WTC11 (cell line): ENCODE measurements around the gene CDK3. TPM values are rescaled to one million over a fixed set of nuclear protein-coding genes. Genes with fewer than 3 reads are reported as not detected.

Source experiments
- ATAC-seq: fragments of 200-7000 bp; cut with Tn5 transposase; 2 replicates; pipeline ENCODE4 v1.10.0; 2021; ENCODE audit warnings: mild to moderate bottlenecking, moderate library complexity
- CTCF ChIA-PET: fragments of 300-600 bp; sonication (Branson Sonifier 250); formaldehyde crosslinking; loops from one replicate; lab custom pipeline; 2021; ENCODE audit warnings: antibody characterized with exemption; lab: Charles Lee
- POLR2A ChIA-PET: fragments of 350-600 bp; sonication (Branson Sonifier 250); formaldehyde crosslinking; loops from one replicate; lab custom pipeline; 2021; ENCODE audit warnings: antibody characterized with exemption; lab: Charles Lee
- DNase-seq: peaks from one replicate; pipeline ENCODE4 v3.0.0; 2021; ENCODE audit warnings: low spot score
- H3K27ac Mint-ChIP-seq: 2 replicates; pipeline ENCODE4 v1.8.0; 2021; ENCODE audit warnings: mixed read lengths
- H3K27me3 Mint-ChIP-seq: 2 replicates; pipeline ENCODE4 v1.8.0; 2021; ENCODE audit warnings: low read depth, mild to moderate bottlenecking, moderate library complexity, mixed read lengths
- H3K36me3 Mint-ChIP-seq: 2 replicates; pipeline ENCODE4 v1.8.0; 2021; ENCODE audit warnings: mixed read lengths
- H3K4me1 Mint-ChIP-seq: 2 replicates; pipeline ENCODE4 v1.8.0; 2022; ENCODE audit warnings: mixed read lengths
- H3K4me3 Mint-ChIP-seq: 2 replicates; pipeline ENCODE4 v1.8.0; 2021; ENCODE audit warnings: mild to moderate bottlenecking, moderate library complexity, mixed read lengths
- H3K9me3 Mint-ChIP-seq: 2 replicates; pipeline ENCODE4 v1.8.0; 2021; ENCODE audit warnings: mixed read lengths
- ATF1 ChIP-seq: sonication (generic); formaldehyde crosslinking; IDR thresholded peaks from 2 replicates; pipeline ENCODE4 v1.8.1; 2023; ENCODE audit warnings: mild to moderate bottlenecking, moderate library complexity, missing genetic modification reagents
- CREM ChIP-seq: sonication (generic); formaldehyde crosslinking; IDR thresholded peaks from 2 replicates; pipeline ENCODE4 v1.8.1; 2022; ENCODE audit warnings: mild to moderate bottlenecking, missing genetic modification reagents, moderate library complexity
- ESRRA ChIP-seq: sonication (generic); formaldehyde crosslinking; IDR thresholded peaks from 2 replicates; pipeline ENCODE4 v1.8.1; 2022; ENCODE audit warnings: mild to moderate bottlenecking, missing genetic modification reagents, borderline replicate concordance
- ETV6 ChIP-seq: sonication (generic); formaldehyde crosslinking; IDR thresholded peaks from 2 replicates; pipeline ENCODE4 v1.8.1; 2022; ENCODE audit warnings: mild to moderate bottlenecking, missing genetic modification reagents
- FOXK1 ChIP-seq: sonication (generic); formaldehyde crosslinking; IDR thresholded peaks from 2 replicates; pipeline ENCODE4 v1.8.0; 2022; ENCODE audit warnings: mild to moderate bottlenecking, moderate library complexity, missing genetic modification reagents
- GABPB1 ChIP-seq: sonication (generic); formaldehyde crosslinking; IDR thresholded peaks from 2 replicates; pipeline ENCODE4 v1.8.1; 2023; ENCODE audit warnings: mild to moderate bottlenecking, missing genetic modification reagents
- NR1H2 ChIP-seq: sonication (generic); formaldehyde crosslinking; IDR thresholded peaks from 2 replicates; pipeline ENCODE4 v1.9.0; 2021; ENCODE audit warnings: mild to moderate bottlenecking, moderate library complexity, missing genetic modification reagents
- SP1 ChIP-seq: sonication (generic); formaldehyde crosslinking; conservative IDR thresholded peaks from 2 replicates; pipeline ENCODE4 v1.8.1; 2022; ENCODE audit warnings: missing genetic modification reagents
- ZNF232 ChIP-seq: sonication (generic); formaldehyde crosslinking; IDR thresholded peaks from 2 replicates; pipeline ENCODE4 v1.8.0; 2022; ENCODE audit warnings: mild to moderate bottlenecking, missing genetic modification reagents
- total RNA-seq: library from RNA; stranded (reverse); gene quantifications from 3 replicates; pipeline ENCODE4 v1.2.3, GENCODE V29; 2021
- TF ChIP-seq, protein P1 (sequence below): fragments of 250-450 bp; sonication (Bioruptor Pico); IDR thresholded peaks from 2 replicates; pipeline ENCODE4 v1.9.0; 2021; ENCODE audit warnings: mild to moderate bottlenecking, borderline replicate concordance
- TF ChIP-seq, protein P2 (sequence below): sonication (generic); formaldehyde crosslinking; IDR thresholded peaks from 2 replicates; pipeline ENCODE4 v1.8.0; 2022; ENCODE audit warnings: mild to moderate bottlenecking, missing genetic modification reagents
- TF ChIP-seq, protein P3 (sequence below): sonication (generic); formaldehyde crosslinking; IDR thresholded peaks from 2 replicates; pipeline ENCODE4 v1.8.0; 2022; ENCODE audit warnings: mild to moderate bottlenecking, missing genetic modification reagents
- TF ChIP-seq, protein P4 (sequence below): sonication (generic); formaldehyde crosslinking; IDR thresholded peaks from 2 replicates; pipeline ENCODE4 v1.8.1; 2023; ENCODE audit warnings: mild to moderate bottlenecking, moderate library complexity, missing genetic modification reagents
- TF ChIP-seq, protein P5 (sequence below): fragments of 250-450 bp; sonication (Bioruptor Pico); IDR thresholded peaks from 2 replicates; pipeline ENCODE4 v1.9.0; 2021; ENCODE audit warnings: moderate library complexity, mild to moderate bottlenecking, inconsistent platforms, borderline replicate concordance
- TF ChIP-seq, protein P6 (sequence below): sonication (generic); formaldehyde crosslinking; IDR thresholded peaks from 2 replicates; pipeline ENCODE4 v1.8.1; 2022; ENCODE audit warnings: mild to moderate bottlenecking, moderate library complexity, missing genetic modification reagents
- TF ChIP-seq, protein P7 (sequence below): sonication (generic); formaldehyde crosslinking; IDR thresholded peaks from 2 replicates; pipeline ENCODE4 v1.8.1; 2023; ENCODE audit warnings: mild to moderate bottlenecking, missing genetic modification reagents, moderate library complexity
- TF ChIP-seq, protein P8 (sequence below): fragments of 250-450 bp; sonication (Bioruptor Pico); IDR thresholded peaks from 2 replicates; pipeline ENCODE4 v1.8.0; 2021; ENCODE audit warnings: mild to moderate bottlenecking
- TF ChIP-seq, protein P9 (sequence below): sonication (generic); formaldehyde crosslinking; IDR thresholded peaks from 2 replicates; pipeline ENCODE4 v1.8.1; 2022; ENCODE audit warnings: mild to moderate bottlenecking, missing genetic modification reagents, moderate library complexity, borderline replicate concordance

The CDK3 gene
- total RNA-seq, 1 experiment from 2014 or later: 9.5 TPM

DNA sequence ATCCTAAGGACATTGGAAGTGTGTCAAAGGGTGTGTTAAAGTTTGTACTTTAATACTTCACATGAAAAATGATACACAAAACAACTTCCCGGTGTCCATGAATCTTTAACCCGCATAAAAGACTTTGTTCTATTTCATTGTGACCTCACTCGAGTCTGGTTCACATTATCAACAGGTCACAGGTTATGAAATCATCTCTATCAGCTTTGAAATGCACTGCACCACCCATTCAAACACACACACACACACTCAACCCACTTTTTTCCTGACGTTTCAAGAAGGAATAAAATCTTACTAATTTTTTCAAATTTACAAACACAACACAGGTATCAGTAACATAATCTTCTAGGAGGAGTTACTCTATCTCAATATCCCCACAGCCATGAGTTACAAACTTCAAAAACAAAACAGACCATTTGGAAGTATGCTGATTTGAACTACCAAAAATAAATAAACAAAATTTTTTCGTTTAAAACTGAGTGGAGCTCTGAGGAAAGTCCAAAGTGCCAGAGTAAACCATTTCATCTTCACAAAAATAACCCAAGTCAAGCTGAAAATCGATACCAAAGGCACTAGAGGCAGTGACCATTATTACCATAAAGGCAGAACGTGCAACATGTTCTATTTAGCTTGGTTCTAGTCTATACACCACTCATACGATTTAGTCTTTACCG is 24.3 kb upstream of the CDK3 start:
- DNase-seq (no peak), ATAC-seq (no peak)
- H3K27ac Mint-ChIP-seq: peak overlapping the region; percentile 28; the same call in 1 of the 2 replicates
- TF ChIP-seq, protein P1, sequence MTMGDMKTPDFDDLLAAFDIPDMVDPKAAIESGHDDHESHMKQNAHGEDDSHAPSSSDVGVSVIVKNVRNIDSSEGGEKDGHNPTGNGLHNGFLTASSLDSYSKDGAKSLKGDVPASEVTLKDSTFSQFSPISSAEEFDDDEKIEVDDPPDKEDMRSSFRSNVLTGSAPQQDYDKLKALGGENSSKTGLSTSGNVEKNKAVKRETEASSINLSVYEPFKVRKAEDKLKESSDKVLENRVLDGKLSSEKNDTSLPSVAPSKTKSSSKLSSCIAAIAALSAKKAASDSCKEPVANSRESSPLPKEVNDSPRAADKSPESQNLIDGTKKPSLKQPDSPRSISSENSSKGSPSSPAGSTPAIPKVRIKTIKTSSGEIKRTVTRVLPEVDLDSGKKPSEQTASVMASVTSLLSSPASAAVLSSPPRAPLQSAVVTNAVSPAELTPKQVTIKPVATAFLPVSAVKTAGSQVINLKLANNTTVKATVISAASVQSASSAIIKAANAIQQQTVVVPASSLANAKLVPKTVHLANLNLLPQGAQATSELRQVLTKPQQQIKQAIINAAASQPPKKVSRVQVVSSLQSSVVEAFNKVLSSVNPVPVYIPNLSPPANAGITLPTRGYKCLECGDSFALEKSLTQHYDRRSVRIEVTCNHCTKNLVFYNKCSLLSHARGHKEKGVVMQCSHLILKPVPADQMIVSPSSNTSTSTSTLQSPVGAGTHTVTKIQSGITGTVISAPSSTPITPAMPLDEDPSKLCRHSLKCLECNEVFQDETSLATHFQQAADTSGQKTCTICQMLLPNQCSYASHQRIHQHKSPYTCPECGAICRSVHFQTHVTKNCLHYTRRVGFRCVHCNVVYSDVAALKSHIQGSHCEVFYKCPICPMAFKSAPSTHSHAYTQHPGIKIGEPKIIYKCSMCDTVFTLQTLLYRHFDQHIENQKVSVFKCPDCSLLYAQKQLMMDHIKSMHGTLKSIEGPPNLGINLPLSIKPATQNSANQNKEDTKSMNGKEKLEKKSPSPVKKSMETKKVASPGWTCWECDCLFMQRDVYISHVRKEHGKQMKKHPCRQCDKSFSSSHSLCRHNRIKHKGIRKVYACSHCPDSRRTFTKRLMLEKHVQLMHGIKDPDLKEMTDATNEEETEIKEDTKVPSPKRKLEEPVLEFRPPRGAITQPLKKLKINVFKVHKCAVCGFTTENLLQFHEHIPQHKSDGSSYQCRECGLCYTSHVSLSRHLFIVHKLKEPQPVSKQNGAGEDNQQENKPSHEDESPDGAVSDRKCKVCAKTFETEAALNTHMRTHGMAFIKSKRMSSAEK: no peak
- no peak for TF ChIP-seq NR1H2
- TF ChIP-seq GABPB1 (CRISPR knock-in tag): peak; percentile 25; the same call in 1 of the 2 replicates
- TF ChIP-seq ZNF232 (CRISPR knock-in tag): no peak
- no peaks in the 10 kb centered on the region for H3K27me3 Mint-ChIP-seq
- ChIA-PET POLR2A (no interaction called here), CTCF (interaction anchor here (2.1 kb wide), 1 partner anchor 29 kb away, joined by 5 read pairs; no protein-coding TSS in a partner anchor)
- peaks cover 39% of the 10 kb centered on the region for H3K4me1 Mint-ChIP-seq
- H3K4me3 Mint-ChIP-seq: peak overlapping the region; percentile 5
- H3K9me3 Mint-ChIP-seq: no peaks in the 10 kb centered on the region
- H3K36me3 Mint-ChIP-seq: peaks cover 26% of the 10 kb centered on the region

DNA sequence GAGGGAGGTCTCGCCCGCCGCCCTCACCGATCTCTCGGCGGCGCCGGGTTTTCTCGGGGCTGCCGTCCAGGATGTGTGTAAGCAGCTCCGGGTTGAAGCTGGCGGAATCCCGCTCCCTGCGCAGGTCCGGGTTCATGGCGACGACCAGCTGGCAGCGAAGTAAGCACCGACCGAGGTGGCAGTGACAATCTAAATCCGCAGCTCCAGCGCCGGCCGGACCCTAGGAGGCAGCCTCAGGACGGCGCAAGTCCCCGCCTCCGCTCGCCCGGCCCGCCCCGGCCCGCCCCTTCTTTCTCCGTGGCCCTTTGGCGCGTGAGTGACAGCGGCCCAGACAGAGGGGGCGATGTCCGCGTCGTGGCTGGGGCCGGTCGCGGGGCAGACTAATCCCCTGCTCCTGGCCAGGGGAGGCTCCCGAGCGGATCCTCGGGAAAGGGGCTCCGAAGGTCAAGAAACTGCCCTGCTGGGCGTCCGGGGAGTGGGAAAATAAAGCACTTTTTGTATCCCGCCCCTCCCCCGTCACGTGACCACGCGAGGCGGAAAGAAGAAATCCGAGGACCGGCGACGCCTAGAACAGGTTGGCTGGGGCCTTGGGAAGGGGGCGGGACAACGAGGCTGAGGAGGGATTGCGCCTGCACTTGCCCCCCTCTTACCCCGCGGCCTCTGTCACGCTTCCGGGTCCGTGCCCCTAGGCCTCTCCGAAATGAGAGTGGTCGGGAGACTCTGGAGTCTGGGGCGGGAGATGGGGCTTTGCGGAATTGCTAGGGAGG is 21.5 kb upstream of the CDK3 start, which contains the start of the genes ACOX1 and TEN1:
Gene ACOX1 (minus strand): TSS at position 229 of the 767 bp plus-strand sequence. CDS start 93 bp downstream, at position 136.
Gene TEN1 (plus strand): TSS at position 303 of the 767 bp plus-strand sequence. CDS start 6,953 bp downstream, outside the sequence.
- peak; percentile 91 for ATAC-seq
- TF ChIP-seq, protein P2, sequence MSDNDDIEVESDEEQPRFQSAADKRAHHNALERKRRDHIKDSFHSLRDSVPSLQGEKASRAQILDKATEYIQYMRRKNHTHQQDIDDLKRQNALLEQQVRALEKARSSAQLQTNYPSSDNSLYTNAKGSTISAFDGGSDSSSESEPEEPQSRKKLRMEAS (CRISPR knock-in tag): peak; percentile 63
- TF ChIP-seq, protein P3, sequence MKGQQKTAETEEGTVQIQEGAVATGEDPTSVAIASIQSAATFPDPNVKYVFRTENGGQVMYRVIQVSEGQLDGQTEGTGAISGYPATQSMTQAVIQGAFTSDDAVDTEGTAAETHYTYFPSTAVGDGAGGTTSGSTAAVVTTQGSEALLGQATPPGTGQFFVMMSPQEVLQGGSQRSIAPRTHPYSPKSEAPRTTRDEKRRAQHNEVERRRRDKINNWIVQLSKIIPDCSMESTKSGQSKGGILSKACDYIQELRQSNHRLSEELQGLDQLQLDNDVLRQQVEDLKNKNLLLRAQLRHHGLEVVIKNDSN (CRISPR knock-in tag): peak; percentile 98
- 0 out of 2 replicates have a peak, but pooled peaks have one; percentile 35 for TF ChIP-seq ETV6 (CRISPR knock-in tag)
- peak; percentile 58; the same call in 1 of the 2 replicates for TF ChIP-seq FOXK1 (CRISPR knock-in tag)
- TF ChIP-seq, protein P4, sequence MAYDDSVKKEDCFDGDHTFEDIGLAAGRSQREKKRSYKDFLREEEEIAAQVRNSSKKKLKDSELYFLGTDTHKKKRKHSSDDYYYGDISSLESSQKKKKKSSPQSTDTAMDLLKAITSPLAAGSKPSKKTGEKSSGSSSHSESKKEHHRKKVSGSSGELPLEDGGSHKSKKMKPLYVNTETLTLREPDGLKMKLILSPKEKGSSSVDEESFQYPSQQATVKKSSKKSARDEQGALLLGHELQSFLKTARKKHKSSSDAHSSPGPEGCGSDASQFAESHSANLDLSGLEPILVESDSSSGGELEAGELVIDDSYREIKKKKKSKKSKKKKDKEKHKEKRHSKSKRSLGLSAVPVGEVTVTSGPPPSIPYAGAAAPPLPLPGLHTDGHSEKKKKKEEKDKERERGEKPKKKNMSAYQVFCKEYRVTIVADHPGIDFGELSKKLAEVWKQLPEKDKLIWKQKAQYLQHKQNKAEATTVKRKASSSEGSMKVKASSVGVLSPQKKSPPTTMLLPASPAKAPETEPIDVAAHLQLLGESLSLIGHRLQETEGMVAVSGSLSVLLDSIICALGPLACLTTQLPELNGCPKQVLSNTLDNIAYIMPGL (CRISPR knock-in tag): peak; percentile 95
- TF ChIP-seq, protein P5, sequence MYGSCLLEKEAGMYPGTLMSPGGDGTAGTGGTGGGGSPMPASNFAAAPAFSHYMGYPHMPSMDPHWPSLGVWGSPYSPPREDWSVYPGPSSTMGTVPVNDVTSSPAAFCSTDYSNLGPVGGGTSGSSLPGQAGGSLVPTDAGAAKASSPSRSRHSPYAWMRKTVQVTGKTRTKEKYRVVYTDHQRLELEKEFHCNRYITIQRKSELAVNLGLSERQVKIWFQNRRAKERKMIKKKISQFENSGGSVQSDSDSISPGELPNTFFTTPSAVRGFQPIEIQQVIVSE (CRISPR knock-in tag): no peak
- TF ChIP-seq, protein P6, sequence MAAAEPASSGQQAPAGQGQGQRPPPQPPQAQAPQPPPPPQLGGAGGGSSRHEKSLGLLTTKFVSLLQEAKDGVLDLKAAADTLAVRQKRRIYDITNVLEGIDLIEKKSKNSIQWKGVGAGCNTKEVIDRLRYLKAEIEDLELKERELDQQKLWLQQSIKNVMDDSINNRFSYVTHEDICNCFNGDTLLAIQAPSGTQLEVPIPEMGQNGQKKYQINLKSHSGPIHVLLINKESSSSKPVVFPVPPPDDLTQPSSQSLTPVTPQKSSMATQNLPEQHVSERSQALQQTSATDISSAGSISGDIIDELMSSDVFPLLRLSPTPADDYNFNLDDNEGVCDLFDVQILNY (CRISPR knock-in tag): no peak
- peak; percentile 79 for TF ChIP-seq SP1
- TF ChIP-seq, protein P7, sequence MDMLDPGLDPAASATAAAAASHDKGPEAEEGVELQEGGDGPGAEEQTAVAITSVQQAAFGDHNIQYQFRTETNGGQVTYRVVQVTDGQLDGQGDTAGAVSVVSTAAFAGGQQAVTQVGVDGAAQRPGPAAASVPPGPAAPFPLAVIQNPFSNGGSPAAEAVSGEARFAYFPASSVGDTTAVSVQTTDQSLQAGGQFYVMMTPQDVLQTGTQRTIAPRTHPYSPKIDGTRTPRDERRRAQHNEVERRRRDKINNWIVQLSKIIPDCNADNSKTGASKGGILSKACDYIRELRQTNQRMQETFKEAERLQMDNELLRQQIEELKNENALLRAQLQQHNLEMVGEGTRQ (CRISPR knock-in tag): peak; percentile 98
- TF ChIP-seq ESRRA (CRISPR knock-in tag): no peak
- 0 out of 2 replicates have a peak, but pooled peaks have one; percentile 10 for TF ChIP-seq CREM (CRISPR knock-in tag)
- TF ChIP-seq, protein P8, sequence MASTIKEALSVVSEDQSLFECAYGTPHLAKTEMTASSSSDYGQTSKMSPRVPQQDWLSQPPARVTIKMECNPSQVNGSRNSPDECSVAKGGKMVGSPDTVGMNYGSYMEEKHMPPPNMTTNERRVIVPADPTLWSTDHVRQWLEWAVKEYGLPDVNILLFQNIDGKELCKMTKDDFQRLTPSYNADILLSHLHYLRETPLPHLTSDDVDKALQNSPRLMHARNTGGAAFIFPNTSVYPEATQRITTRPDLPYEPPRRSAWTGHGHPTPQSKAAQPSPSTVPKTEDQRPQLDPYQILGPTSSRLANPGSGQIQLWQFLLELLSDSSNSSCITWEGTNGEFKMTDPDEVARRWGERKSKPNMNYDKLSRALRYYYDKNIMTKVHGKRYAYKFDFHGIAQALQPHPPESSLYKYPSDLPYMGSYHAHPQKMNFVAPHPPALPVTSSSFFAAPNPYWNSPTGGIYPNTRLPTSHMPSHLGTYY (CRISPR knock-in tag): no peak
- TF ChIP-seq, protein P9, sequence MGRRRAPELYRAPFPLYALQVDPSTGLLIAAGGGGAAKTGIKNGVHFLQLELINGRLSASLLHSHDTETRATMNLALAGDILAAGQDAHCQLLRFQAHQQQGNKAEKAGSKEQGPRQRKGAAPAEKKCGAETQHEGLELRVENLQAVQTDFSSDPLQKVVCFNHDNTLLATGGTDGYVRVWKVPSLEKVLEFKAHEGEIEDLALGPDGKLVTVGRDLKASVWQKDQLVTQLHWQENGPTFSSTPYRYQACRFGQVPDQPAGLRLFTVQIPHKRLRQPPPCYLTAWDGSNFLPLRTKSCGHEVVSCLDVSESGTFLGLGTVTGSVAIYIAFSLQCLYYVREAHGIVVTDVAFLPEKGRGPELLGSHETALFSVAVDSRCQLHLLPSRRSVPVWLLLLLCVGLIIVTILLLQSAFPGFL (CRISPR knock-in tag): 0 out of 2 replicates have a peak, but pooled peaks have one; percentile 17
- 0 out of 2 replicates have a peak, but pooled peaks have one; percentile 49 for TF ChIP-seq ATF1 (CRISPR knock-in tag)

More for the DNA sequence above, 21.5 kb upstream of the CDK3 start, which contains the start of the genes ACOX1 and TEN1:
- CTCF ChIA-PET: interaction anchor here (0.6 to 1.7 kb wide), 14 partner anchors 21 to 301 kb away, joined by 3 to 10 read pairs (median 4); partner anchors contain the start of genes CDK3, FBF1 and WBP2
- H3K4me3 Mint-ChIP-seq: peak within 1 kb of the TSS; percentile 97
- DNase-seq: peak; percentile 96
- peak within 1 kb of the TSS; percentile 100 for H3K27ac Mint-ChIP-seq
- H3K27me3 Mint-ChIP-seq: no peaks in the 10 kb centered on the region
- peaks cover 14% of the 10 kb centered on the region for H3K36me3 Mint-ChIP-seq
- H3K4me1 Mint-ChIP-seq: peaks cover 63% of the 10 kb centered on the region
- H3K9me3 Mint-ChIP-seq: no peaks in the 10 kb centered on the region
- POLR2A ChIA-PET: interaction anchor here (0.6 to 1.0 kb wide), 5 partner anchors 21 to 102 kb away, joined by 3 to 6 read pairs (median 3); partner anchors contain the start of genes GALR2 and TRIM65
